Activated CD8-positive, alpha-beta memory T cell treated with anti-CD3 and anti-CD28 coated beads for 48 hours (primary cell): ENCODE data around the gene KLF13.

ENCODE experiments used
- DNase-seq, 3 experiments: peaks; one replicate each; pipeline ENCODE4 v3.0.0-alpha.2; 2020; ENCODE audit warnings: low read depth in 2 of 3, low spot score in 2 of 3

The KLF13 gene

GRCh38 chr15:31316135-31316795 is 10.4 kb upstream of the KLF13 start:
- DNase-seq: no peak

GRCh38 chr15:31317017-31317416 is 9.6 kb upstream of the KLF13 start:
- no peak for DNase-seq

- DNase-seq: no peak
Measured at GRCh38 chr15:31317421-31318327, 9.0 kb upstream of the KLF13 start.

- no peak for DNase-seq
Measured at GRCh38 chr15:31318429-31318828, 8.2 kb upstream of the KLF13 start.

GRCh38 chr15:31320022-31320421 is 6.6 kb upstream of the KLF13 start:
- DNase-seq: no peak

GRCh38 chr15:31321418-31321817 is 5.2 kb upstream of the KLF13 start:
- no peak for DNase-seq

GRCh38 chr15:31322504-31322903 is 4.1 kb upstream of the KLF13 start:
- no peak for DNase-seq

- no peak for DNase-seq
Measured at GRCh38 chr15:31323627-31324026, 3.0 kb upstream of the KLF13 start.

GRCh38 chr15:31324186-31324585 is 2.4 kb upstream of the KLF13 start:
- no peak for DNase-seq

- no peak for DNase-seq
Measured at GRCh38 chr15:31324806-31325594, 1.6 kb upstream of the KLF13 start.

GRCh38 chr15:31325595-31326155 is 960 bp upstream of the KLF13 start:
- peak in 1 of 3 experiments; percentile 33 for DNase-seq

- DNase-seq: no peak
Measured at GRCh38 chr15:31326875-31327668, 437 bp downstream of the KLF13 start.

- no peak for DNase-seq
Measured at GRCh38 chr15:31327669-31328427, 1.2 kb downstream of the KLF13 start.

- DNase-seq: peak in 1 of 3 experiments; percentile 61
Measured at GRCh38 chr15:31328428-31328968, 1.9 kb downstream of the KLF13 start.

- DNase-seq: no peak
Measured at GRCh38 chr15:31328969-31329639, 2.5 kb downstream of the KLF13 start.

GRCh38 chr15:31329640-31330010 is 3.0 kb downstream of the KLF13 start:
- DNase-seq: no peak

- DNase-seq: no peak
Measured at GRCh38 chr15:31330111-31330785, 3.6 kb downstream of the KLF13 start.

- DNase-seq: no peak
Measured at GRCh38 chr15:31330836-31331235, 4.2 kb downstream of the KLF13 start.
